ELF-1 (cell line): ENCODE measurements around the gene FZD10.
A peak's percentile ranks its signal among the peaks of the same experiment; 100 is the strongest.

Experiments used
- DNase-seq: peaks from one replicate; pipeline ENCODE4 v3.0.0-alpha.2; 2016; ENCODE audit warnings: low read depth, low spot score

The FZD10 gene

GRCh38 chr12:130154276-130155070 is 7.8 kb upstream of the FZD10 start:
- no peak for DNase-seq

GRCh38 chr12:130155416-130156073 is 6.7 kb upstream of the FZD10 start:
- no peak for DNase-seq

GRCh38 chr12:130156652-130157275 is 5.5 kb upstream of the FZD10 start:
- no peak for DNase-seq

- DNase-seq = no peak
Observed at GRCh38 chr12:130157998-130158753, 4.1 kb upstream of the FZD10 start.

DNA sequence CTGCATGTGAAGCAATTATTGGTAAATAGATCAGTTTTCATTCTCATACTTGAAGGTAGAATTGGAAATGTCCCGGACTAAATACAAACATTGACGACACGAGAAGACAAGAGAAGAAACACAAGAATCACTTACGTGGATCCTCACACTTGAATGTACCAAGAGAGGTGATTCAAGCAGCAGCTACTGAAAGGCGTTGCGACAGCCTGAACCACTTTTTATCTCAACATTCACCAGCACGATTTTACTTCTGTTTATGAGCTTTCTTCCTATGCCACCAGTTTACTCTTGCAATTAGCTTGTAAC is 3.6 kb upstream of the FZD10 start:
- DNase-seq = no peak

DNA sequence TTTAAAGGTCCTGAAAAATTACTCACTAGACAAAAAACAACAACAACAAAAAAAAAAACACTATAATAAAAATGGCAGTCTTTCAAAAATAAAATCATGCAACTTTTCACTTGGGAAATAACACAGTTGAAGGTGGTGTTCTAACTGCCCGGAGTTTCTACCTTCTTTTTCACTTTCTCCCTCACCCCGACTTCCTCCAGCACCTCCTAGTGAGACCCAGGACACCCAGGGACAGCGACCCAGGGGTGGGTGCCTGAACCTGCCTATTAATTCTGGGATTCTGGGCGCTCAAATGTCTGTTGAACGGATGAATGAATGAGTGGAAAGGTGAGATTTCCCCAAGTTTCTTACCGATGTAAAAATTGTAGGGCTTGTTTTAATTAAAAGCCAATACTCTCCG is 2.0 kb upstream of the FZD10 start:
- DNase-seq = no peak

- no peak for DNase-seq
Observed at GRCh38 chr12:130160711-130161231, 1.5 kb upstream of the FZD10 start.

- DNase-seq = peak; percentile 93
Observed at GRCh38 chr12:130161261-130162243, 712 bp upstream of the FZD10 start.

- peak; percentile 37 for DNase-seq
Observed at GRCh38 chr12:130162745-130163460, 639 bp downstream of the FZD10 start.

DNA sequence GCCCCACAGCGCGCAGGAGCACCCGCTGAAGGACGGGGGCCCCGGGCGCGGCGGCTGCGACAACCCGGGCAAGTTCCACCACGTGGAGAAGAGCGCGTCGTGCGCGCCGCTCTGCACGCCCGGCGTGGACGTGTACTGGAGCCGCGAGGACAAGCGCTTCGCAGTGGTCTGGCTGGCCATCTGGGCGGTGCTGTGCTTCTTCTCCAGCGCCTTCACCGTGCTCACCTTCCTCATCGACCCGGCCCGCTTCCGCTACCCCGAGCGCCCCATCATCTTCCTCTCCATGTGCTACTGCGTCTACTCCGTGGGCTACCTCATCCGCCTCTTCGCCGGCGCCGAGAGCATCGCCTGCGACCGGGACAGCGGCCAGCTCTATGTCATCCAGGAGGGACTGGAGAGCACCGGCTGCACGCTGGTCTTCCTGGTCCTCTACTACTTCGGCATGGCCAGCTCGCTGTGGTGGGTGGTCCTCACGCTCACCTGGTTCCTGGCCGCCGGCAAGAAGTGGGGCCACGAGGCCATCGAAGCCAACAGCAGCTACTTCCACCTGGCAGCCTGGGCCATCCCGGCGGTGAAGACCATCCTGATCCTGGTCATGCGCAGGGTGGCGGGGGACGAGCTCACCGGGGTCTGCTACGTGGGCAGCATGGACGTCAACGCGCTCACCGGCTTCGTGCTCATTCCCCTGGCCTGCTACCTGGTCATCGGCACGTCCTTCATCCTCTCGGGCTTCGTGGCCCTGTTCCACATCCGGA is 1.4 kb downstream of the FZD10 start:
- DNase-seq = peak; percentile 44

DNA sequence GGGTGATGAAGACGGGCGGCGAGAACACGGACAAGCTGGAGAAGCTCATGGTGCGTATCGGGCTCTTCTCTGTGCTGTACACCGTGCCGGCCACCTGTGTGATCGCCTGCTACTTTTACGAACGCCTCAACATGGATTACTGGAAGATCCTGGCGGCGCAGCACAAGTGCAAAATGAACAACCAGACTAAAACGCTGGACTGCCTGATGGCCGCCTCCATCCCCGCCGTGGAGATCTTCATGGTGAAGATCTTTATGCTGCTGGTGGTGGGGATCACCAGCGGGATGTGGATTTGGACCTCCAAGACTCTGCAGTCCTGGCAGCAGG is 1.9 kb downstream of the FZD10 start:
- DNase-seq = peak; percentile 19

GRCh38 chr12:130164936-130165335 is 2.7 kb downstream of the FZD10 start:
- DNase-seq = peak; percentile 63

- DNase-seq = no peak
Observed at GRCh38 chr12:130166306-130166705, 4.0 kb downstream of the FZD10 start.

GRCh38 chr12:130167537-130167936 is 5.3 kb downstream of the FZD10 start:
- DNase-seq = no peak

DNA sequence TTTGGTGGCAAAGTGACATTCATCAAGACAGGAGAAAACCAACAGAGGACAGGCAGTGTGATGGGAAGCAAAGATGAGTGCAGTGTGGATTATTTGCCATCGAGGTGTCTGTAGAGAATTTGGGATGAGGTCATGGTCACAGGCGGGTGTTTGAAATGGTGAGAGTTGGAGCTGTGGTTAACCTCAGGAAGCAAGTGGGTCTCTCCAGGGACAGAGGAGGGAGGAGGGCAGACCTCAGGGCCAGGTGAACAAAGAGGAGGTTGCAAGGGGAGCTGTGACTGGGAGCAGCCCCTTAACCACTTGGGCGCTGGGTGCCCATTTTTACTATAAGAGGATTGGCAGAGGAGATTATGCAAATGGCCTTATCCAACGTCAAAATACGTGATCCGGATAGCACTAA is 7.0 kb downstream of the FZD10 start:
- DNase-seq = no peak

- no peak for DNase-seq
Observed at GRCh38 chr12:130169924-130170323, 7.7 kb downstream of the FZD10 start.

GRCh38 chr12:130170611-130171010 is 8.3 kb downstream of the FZD10 start:
- no peak for DNase-seq

GRCh38 chr12:130177635-130178242 is 15.5 kb downstream of the FZD10 start:
- DNase-seq = no peak

- DNase-seq = no peak
Observed at GRCh38 chr12:130178282-130178681, 16.0 kb downstream of the FZD10 start.
